CD4-positive, alpha-beta T cell treated with Interleukin-17A for 1 hour (primary cell): ENCODE results near the gene PRR36.
A peak's percentile ranks its signal among the peaks of the same experiment; 100 is the strongest.
"Not testable (repeated sequence)": the region's sequence is repeated elsewhere in the genome, so short reads cannot be mapped to it uniquely, and the experiment has no call there.

Experiments used
- DNase-seq: peaks from one replicate; pipeline ENCODE4 v3.0.0-alpha.2; 2020

PRR36 gene

DNA sequence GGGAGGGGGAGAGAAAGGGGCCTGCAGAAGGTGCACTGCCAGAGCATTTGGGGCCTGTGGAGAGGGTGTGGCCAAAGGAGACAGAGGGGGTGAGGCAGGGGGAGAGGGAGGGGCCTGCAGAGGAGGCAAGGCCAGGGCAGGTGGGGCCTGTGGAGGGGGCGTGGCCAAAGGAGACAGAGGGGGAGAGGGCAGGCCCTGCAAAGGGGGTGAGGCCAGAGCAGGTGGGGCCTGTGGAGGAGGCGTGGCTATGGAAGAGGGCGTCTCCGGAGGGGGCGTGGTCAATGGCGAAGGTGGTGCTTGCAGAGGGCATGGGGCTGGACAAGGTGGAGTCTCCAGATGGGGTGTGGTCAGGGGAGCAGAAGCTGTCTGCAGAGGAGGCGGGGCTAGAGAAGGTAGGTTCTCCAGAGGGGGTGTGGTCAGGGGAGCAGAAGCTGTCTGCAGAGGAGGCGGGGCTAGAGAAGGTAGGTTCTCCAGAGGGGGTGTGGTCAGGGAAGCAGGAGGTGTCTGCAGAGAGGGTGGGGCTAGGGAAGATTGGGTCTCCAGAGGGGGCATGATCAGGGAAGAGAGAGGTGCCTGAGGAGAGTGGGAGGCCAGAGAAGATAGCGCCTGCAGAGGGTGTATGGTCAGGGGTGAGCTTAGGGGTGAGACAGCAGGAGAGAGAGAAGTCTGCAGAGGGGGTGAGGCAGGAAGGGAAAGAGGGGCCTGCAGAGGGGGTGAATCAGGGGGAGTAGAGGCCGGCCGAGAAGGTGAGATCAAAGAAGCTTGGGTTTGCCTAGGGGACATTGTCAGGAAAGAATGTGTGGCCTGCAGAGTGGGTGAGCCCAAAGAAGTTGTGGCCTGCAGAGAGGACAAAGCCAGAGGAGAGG lies 3.4 kb downstream of the PRR36 start:
- DNase-seq = peak; percentile 61

DNA sequence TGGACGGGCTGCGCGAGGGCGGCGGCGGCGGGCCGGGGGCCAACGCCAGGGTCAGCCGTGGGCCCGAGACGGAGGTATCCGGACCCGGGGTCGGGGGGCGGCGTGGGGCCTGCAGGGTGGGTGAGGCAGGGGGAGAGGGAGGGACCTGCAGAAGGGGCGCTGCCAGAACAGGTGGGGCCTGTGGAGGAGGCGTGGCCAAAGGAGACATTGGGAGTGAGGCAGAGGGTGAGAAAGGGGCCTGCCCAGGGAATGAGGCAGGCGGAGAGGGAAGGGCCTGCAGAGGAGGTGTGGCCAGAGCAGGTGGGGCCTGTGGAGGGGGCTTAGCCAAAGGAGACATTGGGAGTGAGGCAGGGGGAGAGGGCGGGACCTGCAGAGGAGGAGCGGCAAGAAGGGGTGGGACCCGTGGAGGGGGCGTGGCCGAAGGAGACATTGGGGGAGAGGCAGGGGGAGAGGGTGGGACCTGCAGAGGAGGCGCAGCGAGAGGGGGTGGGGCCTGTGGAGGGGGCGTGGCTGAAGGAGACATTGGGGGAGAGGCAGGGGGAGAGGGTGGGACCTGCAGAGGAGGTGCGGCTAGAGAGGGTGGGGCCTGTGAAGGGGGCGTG lies 4.2 kb downstream of the PRR36 start:
- DNase-seq = peak; percentile 72

DNA sequence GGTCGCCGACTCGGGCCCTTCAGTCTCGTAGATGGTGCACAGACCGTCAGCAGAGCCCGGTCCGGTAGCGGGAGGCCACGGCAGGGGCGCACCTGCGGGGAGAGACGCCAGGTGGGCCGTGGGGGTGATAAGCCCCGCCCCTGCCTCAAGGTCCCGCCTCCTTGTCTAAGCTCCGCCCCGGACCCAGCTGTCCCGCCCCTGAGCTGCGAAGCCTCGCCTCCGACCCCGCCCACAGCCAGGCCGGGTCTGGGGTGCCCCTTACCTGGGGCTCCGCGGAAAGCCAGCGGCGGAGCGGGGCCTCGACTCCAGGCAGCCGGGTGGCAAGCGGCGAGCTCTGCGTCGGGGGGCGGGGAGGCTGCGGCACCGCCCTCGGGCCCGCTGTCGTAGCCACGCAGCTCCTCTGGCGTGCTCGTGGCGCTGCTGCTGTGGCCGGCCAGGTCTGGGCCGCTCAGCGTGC lies 4.7 kb downstream of the PRR36 start:
- peak; percentile 86 for DNase-seq

DNA sequence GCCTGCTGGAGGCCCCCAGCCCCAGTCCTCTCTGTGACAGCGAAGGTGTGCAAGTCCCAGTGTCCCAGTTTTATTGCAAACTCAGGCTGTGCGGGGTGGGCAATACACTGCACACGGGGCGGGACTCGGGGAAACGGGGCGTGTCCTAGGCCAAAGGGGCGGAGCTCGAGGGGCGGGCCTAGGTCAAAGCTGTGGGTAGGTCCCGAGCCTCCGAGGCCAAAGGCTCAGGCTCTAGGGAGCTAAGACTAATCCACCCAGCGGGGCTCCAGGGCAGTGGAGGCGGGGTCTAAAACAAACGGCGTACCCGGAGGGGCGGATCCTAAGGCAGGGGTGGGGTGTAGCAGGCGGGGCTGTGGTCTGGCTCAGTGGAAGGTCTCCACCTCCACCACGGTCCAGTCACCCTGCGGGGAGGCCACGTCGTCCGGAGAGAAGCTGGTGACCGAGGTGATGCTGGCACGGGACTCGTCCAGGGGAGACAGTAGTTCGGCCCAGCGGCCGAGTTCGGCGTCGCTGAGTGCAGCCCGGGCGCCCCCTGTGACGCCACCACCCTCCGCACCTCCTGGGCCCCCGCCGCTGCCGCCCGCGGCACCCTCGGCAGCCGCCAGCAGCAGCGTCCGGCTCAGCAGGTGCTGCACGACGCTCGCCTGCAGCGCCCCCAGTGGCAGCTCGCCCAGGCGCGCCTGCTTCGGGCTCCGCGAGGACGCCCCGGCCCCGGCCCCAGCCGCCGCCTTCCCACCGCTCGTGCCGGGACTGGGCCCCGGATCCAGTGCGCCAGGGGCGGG lies 5.3 kb downstream of the PRR36 start:
- peak; percentile 86 for DNase-seq

DNA sequence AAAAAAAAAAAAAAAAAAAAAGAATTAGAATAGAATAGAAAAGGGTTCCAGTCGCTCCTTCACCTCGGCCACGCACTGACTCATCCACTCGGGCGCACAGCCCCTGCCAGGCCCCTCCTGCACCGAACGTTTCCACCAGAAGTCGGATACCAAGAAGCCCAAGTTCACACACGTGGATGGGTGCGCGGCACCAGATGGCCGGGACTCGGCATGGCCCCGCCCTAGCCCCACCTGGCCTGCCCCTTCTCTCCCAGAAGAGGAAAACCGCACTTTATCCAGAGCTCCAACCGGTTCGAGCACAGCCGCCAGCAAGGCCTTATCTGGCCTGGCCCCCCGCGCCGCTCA lies 5.9 kb downstream of the PRR36 start:
- no peak for DNase-seq

DNA sequence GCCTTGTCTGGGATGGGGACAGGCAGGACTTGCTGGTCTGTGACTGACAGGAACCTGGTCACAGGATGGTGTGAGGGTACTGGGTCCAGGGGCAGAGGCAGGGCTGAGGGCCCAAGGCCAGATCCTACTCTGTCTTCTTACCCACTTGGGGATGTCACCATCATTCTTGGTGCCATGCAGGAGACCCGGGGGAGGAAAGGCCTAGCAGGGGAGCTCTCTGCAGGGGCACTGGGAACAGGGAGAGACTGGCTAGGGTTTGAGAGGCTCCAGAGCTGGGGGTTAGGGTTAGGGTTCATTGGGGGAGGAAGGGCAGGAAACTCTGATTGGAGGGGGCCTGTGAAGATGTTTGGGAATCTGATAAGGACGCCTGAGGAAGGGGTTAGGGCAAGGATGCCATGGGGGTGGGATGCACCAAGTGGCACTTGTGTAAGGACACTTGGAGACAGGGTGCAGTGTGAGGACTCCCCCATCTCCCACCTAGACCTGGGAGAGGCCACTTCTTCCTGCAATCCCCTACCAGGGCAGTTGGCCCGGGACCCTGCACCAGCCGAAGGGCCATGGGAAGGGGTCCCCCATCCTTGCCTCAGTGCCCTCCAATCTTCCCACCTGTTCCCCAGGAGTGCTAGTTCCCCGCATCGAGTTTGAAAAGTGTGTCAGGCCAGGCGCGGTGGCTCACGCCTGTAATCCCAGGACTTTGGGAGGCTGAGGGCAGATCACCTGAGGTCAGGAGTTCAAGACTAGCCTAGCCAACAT lies 6.9 kb downstream of the PRR36 start:
- no peak for DNase-seq

DNA sequence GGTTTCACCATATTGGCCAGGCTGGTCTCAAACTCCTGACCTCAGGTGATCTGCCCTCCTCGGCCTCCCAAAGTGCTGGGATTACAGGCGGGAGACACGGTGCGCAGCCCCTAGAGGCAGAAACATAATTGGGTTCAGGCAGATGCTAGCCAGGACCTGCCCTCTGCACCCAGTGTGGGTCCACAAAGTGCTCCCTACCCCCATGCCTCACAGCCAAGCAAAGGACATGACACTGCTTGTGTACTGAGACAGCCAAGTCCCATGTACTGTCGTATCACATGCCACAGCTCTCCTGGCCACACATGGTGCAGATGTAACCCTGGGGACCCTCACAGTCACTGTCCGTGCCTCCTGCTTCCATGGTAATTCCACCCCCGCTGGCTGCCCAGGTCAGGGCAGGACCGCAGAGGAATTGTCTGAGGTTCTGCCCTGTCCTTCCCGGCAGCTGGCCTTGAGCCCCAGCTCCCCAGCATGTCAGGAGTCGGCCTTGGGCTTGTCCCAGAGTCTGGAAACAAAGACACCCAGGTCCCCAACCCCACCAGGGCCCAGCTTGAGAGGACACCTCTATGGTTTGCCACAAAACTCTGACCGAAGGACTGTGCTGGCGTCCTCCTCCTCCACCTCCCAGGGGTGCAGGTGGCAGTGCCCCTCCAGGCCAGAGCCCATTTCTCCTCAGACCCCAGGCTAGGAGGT lies 7.6 kb downstream of the PRR36 start:
- no peak for DNase-seq

DNA sequence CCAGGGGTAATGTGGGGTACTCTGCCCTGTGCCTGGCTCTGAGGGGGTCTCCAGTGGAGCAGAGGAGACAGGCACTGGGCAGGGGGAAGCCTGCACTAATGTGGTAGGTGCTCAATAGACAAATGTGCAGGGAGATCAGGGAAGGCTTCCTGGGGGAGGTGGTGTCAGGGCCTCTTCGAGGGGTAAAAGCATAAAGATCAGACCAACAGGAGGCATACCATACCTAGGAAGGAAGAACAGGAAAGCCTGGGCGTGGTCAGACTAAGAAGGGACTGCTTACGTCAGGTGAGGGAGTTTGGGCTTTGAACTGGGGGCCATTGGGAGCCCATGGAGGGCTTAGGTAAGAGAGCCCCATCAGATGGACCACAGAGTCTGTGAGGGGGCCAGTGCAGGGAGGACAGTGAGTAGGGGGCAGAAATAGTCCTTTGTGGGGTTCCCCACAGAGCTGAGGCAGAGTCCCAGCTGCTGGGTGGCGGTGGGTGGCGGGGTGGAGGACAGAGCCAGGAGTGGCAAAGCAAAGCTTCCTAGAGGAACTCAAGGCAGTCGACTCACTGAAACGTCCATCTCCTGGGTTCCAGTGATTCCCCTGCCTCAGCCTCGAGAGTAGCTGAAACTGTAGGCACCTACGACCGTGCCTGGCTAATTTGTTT lies 8.8 kb downstream of the PRR36 start:
- DNase-seq = peak; percentile 31

DNA sequence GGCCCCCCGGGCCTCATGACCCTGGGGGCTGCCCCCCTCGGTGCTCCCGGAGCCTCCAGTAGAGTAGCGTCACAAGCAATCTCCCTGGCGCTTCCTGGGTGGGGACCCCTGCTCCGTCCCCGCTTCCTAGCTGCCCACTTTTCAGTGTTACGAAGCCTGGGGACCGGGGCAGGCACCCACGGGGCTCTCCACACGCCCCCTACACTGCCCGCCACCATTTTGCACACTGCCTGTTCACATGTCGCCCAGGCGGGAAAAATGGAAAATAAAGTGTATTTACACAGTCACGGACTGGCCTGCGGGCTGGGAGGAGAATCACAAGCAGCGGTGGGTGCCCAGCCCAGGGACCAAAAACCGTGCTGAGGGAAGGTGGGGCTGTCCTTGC lies 9.5 kb downstream of the PRR36 start:
- DNase-seq = no peak

DNA sequence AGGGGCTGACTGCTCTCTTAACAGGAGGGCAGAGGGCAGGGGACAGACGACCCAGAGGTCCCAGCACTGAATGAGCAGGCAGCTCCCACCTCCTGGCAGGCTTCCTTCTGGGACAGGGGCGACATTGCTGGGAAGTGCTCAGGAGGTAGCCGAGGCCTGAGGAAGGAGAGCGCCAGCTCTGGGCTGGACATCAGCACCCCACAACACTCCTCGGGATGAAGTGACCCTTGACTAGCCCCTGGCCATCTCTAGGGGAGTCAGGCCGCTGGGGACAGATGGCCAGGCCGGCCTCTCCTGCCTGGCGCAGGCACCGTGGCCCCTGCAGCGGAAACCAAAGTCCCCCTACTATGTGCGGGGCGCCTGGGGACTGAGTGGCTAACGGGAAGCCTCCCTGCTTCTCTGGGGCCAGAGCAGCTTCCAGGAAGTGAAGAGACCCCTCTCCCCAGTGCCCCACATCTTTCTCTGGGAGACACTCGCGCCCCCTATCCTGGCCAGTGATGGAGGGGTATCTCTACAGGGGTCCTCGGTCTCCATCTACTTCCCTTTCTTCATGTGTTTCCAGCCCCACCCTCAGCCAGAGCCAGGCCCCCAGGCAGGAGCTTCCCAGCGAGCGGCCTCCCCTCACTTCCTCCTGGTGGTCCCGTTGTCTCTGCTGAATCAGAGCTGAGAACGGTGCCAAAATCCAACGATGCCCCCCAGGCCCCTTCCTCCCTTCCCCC lies 10.1 kb downstream of the PRR36 start:
- DNase-seq = no peak

DNA sequence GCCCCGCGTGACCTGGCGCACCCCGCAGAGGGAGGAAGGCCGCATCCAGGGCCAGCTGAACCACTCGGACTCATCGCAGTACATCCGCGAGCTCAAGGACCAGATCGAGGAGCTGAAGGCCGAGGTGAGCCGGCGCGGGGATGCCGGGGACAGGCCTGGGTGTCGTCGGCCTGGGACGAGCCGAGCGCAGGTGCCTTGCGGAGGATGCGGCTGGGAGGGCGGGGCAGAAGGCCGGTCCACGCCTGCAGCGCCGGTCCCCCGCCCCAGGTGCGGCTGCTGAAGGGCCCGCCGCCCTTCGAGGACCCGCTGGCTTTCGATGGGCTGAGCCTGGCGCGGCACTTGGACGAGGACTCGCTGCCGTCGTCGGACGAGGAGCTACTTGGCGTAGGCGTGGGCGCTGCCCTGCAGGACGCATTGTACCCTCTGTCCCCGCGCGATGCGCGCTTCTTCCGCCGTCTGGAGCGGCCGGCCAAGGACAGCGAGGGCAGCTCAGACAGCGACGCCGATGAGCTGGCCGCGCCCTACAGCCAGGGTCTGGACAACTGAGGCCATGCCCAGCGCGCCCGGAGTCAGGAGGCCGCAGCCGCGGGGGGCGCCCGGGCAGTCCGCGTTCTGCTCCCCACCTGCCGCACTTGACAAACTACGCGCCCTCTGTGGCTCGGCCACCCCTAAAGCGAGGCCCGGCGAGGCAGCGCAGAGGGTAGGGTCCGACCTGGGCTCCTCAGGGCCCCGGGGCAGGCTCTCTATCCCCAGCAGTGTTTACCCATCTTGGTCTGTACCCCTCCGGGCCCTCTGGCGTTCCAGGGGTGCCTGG lies 10.8 kb downstream of the PRR36 start:
- peak; percentile 7 for DNase-seq

DNA sequence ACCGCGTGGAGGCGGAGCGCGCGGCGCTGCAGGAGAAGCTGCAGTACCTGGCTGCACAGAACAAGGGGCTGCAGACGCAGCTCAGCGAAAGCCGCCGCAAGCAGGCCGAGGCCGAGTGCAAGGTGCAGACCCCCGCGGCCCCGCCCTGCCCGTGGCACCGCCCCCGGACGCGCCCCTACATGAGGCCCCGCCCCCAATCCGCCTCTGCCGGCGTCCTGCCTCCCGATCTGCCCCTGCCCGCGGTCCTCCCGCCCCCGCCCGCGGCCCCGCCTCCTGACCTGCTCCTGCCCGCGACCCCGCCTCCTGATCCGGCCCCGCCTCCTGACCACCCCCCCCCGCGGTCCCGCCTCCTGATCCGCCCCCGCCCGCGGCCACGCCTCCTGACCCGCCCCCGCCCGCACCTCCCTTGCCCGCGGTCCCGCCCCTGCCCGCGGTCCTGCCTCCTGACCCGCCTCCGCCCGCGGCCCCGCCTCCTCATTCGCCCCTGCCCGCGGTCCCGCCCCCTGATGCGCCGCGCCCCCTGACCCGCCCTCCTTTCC lies 11.7 kb downstream of the PRR36 start:
- peak; percentile 81 for DNase-seq

DNA sequence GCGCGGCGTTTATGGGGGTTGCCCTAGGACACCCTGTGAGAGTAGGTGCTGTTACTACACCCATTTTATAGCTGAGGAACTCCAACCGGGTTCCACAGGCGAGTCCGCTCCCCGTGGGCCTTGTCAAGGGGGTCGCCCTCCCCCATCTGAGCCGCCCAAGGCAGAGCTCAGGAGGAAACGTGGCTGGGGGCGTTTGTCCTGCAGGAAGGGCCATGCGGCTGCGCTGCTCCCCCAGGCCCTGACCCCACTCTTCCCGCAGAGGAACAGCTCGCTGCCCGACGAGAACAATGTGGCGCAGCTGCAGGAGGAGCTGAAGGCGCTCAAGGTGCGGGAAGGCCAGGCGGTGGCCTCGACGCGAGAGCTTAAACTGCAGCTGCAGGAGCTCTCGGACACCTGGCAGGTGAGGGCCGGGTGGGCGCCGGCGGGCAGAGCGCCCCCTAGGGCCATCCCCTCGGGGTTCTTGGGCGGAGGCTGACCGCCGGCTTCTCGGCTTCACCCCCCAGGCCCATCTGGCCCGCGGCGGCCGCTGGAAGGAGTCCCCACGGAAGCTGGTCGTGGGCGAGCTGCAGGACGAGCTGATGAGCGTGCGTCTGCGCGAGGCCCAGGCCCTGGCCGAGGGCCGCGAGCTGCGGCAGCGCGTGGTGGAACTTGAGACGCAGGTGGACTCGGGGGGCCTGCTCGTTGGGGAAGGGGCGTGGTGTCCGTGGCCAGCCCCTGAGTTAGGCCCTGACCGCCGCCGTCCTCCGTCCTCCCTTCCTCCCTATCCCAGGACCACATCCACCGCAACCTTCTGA lies 12.4 kb downstream of the PRR36 start:
- no peak for DNase-seq

DNA sequence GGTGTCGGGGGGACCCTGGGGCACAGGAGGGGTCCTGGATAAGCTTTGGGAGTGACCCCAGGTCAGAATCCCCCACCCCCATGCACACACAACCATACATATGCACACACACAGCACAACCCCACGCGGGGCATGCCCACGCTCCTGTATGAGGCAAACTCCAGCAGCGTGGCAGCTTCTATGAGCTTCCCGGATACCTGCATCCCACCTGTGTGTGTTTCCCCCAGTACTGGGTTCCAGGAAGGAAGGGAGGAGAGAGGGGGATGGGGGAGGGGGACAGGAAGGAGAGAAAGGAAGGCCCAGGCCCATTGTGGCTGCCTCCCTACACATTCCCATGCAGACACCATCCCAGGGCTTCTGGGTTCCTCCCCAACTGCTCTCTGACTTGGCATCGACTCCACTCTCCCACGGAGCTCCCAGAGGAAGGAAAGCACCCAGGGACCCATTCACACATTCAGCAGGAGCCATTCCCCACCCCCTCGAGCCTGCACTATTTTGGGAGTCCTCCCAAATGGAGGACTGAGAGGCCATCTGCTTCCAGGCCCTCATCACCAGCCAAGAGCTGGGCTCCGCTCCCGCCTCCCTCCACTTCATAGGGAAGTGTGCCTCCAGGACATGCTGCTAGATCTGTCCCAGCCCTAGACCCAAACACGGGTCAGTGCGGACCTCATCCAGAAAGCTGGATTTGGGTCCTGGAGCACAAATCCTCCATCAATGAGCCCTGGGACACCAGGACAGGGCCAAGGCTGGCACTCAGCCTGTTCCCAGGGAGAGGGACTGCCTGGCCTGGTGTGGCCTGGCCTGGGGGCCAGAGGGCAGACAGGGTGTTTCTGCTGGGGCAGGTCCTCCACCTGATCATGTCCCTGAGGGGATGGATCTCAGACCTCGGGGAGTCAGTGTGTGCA lies 13.2 kb downstream of the PRR36 start:
- no peak for DNase-seq

DNA sequence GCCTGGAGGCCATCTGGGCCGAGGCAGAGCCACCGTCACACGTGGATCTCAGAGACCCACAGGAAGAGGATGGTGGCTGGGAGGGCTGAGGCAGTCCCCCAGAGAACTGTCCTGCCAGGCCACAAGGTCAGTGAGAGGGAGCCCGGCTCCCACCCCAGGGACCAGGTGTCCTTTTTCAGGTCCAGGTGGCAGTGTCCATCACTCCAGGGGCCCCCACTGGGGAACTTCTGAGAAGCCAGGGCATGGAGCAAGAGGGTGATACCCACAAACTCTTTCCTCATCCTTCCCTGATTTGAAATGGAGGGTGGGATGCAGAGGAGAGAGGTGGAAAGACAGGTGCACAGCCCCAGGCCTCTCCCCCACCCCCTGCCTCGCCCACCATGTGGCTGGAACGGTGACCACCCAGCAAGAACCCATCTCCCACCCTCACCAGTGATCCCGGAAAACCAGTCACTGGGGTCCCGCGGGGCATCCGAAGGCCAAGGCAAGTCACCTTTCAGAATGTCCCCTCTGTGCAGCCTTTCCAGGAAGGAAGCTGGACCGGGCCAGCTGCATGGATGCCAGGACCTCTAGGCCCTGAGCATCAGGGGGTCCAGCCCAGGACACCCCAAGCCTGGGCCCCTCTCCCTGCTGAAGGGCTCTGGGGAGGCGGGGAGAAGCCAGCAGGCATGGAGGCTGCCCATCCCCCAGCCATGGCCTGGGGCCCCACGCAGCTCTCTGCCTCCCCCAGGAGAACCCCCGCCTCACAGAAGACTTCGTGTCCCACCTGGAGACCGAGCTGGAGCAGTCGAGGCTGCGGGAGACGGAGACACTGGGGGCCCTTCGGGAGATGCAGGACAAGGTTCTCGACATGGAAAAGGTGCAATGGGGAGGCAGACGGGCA lies 14.1 kb downstream of the PRR36 start:
- DNase-seq = no peak

DNA sequence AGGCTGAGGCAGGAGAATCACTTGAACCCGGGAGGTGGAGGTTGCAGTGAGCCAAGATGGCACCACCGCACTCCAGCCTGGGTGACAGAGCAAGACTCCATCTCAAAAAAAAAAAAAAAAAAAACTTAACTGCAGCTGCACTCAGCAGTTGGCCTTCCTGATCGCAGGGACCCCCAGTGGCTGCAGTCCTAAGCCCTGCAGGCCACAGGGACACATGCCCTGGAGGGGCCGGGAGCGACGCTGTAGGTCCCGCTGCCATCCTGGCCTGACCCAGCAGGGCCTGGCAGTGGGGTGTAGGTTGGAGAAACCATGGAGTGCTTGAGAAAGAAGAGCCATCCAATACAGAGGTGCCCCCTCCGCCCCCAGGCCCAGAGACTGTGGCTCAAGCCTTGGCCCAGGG lies 15.1 kb downstream of the PRR36 start:
- DNase-seq = not testable (repeated sequence)
